Measurements from ENCODE around the gene FAM228A.

FAM228A gene

GRCh38 chr2:24220554-24221291, 45.9 kb downstream of the FAM228A start:
- H3K27ac Mint-ChIP-seq = no peak overlapping the region
- H3K36me3 Mint-ChIP-seq (ENCODE audit: insufficient read depth) = peaks cover 28% of the 10 kb centered on the region
- no peaks in the 10 kb centered on the region for H3K27me3 Mint-ChIP-seq
- H3K4me1 Mint-ChIP-seq (ENCODE audit: low read depth in 2 of 2) = peaks cover 0 to 5% of the 10 kb centered on the region in 2 donors
- ATAC-seq (replicated peaks) = no peak
- H3K9me3 Mint-ChIP-seq = no peaks in the 10 kb centered on the region
- no peak overlapping the region for H3K4me3 Mint-ChIP-seq
- no peak for DNase-seq

DNA sequence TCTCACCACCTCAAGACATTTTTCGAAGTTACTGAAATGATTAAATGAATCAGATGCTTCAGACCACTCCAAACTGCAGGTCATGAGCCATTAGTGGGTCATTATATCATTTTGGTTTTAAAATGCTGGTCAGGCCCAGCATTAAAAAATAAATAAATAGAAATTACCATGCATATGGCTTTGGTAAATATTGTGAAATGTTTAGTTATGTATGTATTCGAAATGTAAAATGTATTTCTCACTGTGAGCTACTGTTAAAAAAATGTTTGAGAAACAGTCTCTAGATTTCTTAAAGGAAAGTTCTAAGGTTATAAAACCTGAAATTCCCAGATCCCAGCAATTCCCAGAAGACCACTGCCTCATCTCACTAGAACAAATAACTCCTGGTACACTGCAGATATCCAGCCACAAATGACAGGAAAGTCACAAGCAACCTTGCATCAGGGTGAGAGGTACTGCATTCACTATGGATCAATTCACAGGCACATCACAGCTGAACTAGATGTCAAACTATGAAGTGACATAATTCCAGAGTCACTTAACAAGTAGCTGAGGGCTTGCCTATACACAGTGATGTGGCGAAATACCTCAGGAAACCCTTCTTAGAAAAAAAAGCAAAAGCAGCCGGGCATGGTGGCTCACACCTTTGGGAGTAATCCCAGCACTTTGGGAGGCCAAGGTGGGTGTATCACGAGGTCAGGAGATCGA, 46.6 kb downstream of the FAM228A start:
- Mint-ChIP-seq H3K4me1 (ENCODE audit: low read depth in 2 of 2) (no peaks in the 10 kb centered on the region), H3K27me3 (no peaks in the 10 kb centered on the region), H3K36me3 (ENCODE audit: insufficient read depth) (peaks cover 24% of the 10 kb centered on the region), H3K4me3 (no peak overlapping the region), H3K9me3 (no peaks in the 10 kb centered on the region), H3K27ac (no peak overlapping the region)
- no peak for ATAC-seq (replicated peaks)
- DNase-seq = no peak

- H3K4me3 Mint-ChIP-seq = no peak overlapping the region
- no peaks in the 10 kb centered on the region for H3K9me3 Mint-ChIP-seq
- ATAC-seq (replicated peaks) (no peak), DNase-seq (no peak)
- no peaks in the 10 kb centered on the region for H3K4me1 Mint-ChIP-seq (ENCODE audit: low read depth in 2 of 2)
- H3K27me3 Mint-ChIP-seq = no peaks in the 10 kb centered on the region
- H3K36me3 Mint-ChIP-seq (ENCODE audit: insufficient read depth) = peaks cover 25% of the 10 kb centered on the region
- H3K27ac Mint-ChIP-seq = peak overlapping the region in 1 of 2 donors; percentile 46
These were observed 48.1 kb downstream of the FAM228A start for GRCh38 chr2:24222946-24223345.

GRCh38 chr2:24225499-24226242, 50.8 kb downstream of the FAM228A start:
- H3K27me3 Mint-ChIP-seq = no peaks in the 10 kb centered on the region
- ATAC-seq (replicated peaks) (no peak), DNase-seq (no peak)
- no peak overlapping the region for H3K4me3 Mint-ChIP-seq
- H3K4me1 Mint-ChIP-seq (ENCODE audit: low read depth in 2 of 2) = no peaks in the 10 kb centered on the region
- H3K36me3 Mint-ChIP-seq (ENCODE audit: insufficient read depth) = peaks cover 22% of the 10 kb centered on the region
- no peak overlapping the region for H3K27ac Mint-ChIP-seq
- no peaks in the 10 kb centered on the region for H3K9me3 Mint-ChIP-seq

- Mint-ChIP-seq H3K27ac (no peak overlapping the region), H3K27me3 (no peaks in the 10 kb centered on the region), H3K4me1 (ENCODE audit: low read depth in 2 of 2) (no peaks in the 10 kb centered on the region), H3K4me3 (no peak overlapping the region), H3K36me3 (ENCODE audit: insufficient read depth) (peaks cover 12% of the 10 kb centered on the region), H3K9me3 (no peaks in the 10 kb centered on the region)
- ATAC-seq (replicated peaks) (no peak), DNase-seq (no peak)
These were observed 53.6 kb downstream of the FAM228A start for GRCh38 chr2:24228470-24228869.

GRCh38 chr2:24231461-24231881, 56.6 kb downstream of the FAM228A start:
- DNase-seq = no peak
- H3K9me3 Mint-ChIP-seq = no peaks in the 10 kb centered on the region
- peaks cover 7% of the 10 kb centered on the region for H3K36me3 Mint-ChIP-seq (ENCODE audit: insufficient read depth)
- no peak overlapping the region for H3K27ac Mint-ChIP-seq
- no peak overlapping the region for H3K4me3 Mint-ChIP-seq
- H3K4me1 Mint-ChIP-seq (ENCODE audit: low read depth in 2 of 2) = no peaks in the 10 kb centered on the region
- H3K27me3 Mint-ChIP-seq = no peaks in the 10 kb centered on the region
- ATAC-seq (replicated peaks) = no peak

GRCh38 chr2:24233321-24233720, 58.5 kb downstream of the FAM228A start:
- Mint-ChIP-seq H3K9me3 (no peaks in the 10 kb centered on the region), H3K27me3 (no peaks in the 10 kb centered on the region), H3K4me3 (no peak overlapping the region), H3K27ac (no peak overlapping the region), H3K36me3 (ENCODE audit: insufficient read depth) (peaks cover 3% of the 10 kb centered on the region), H3K4me1 (ENCODE audit: low read depth in 2 of 2) (no peaks in the 10 kb centered on the region)
- DNase-seq (no peak), ATAC-seq (replicated peaks) (no peak)

DNA sequence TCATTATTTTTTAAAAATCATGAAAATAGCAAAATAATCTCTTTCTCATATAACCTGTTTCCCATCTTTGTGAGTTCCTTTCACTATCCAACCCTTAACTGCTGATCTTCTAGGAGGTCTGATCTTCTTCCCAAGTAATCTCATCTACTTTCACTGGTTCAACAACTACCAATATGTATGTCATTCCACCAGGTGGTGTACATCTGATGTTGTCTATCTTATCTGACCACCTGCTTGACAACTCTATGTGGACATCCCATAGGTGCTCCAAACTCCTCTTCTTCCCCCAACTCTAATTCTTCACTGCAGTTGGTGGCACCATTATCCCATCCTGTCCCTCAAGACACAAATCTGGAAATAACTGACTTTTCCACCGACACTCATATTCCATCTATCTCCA, 62.5 kb downstream of the FAM228A start:
- Mint-ChIP-seq H3K9me3 (no peaks in the 10 kb centered on the region), H3K36me3 (ENCODE audit: insufficient read depth) (peaks cover 19% of the 10 kb centered on the region), H3K4me3 (no peak overlapping the region), H3K27ac (no peak overlapping the region), H3K4me1 (ENCODE audit: low read depth in 2 of 2) (peaks cover 0 to 2% of the 10 kb centered on the region in 2 donors), H3K27me3 (no peaks in the 10 kb centered on the region)
- no peak for DNase-seq
- no peak for ATAC-seq (replicated peaks)

DNA sequence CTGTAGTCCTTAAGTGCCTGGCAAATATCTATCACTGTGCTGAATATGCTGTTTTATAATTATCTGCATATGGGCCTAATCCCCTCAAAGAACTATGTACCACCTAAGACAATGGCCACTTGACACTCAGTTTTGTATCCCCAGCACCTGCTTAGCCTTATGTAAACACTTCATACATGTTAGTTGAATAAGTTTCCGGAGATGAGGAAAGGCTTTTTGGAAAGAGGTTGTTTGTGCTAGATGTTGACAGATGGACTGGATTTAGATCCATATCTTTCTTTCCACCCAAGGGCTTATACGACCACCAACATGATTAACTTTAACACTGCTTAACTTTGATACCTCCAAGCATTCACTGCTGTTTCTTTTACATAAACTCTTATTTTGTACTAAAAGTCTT, 63.3 kb downstream of the FAM228A start:
- ATAC-seq (replicated peaks) = no peak
- peaks cover 0 to 2% of the 10 kb centered on the region in 2 donors for H3K4me1 Mint-ChIP-seq (ENCODE audit: low read depth in 2 of 2)

DNA sequence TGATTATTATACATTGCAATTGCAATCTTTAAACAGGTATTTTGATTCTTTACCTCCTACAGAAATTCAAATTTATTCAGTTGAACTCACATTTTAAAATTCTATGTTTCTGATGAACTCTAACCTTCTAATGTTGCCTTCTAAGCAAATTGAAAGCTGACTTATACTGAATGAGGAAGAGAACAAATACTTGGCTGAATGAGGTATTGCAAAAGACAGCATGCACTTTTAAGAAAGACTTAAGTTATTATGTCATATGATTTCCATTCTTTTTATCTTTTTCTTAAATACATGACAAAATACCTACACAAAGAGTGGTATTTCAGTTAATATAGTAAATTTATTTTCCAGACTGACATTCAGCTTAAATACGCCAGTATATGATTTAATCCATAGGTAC, 64.7 kb downstream of the FAM228A start:
- Mint-ChIP-seq H3K9me3 (no peaks in the 10 kb centered on the region), H3K27me3 (no peaks in the 10 kb centered on the region), H3K36me3 (ENCODE audit: insufficient read depth) (peaks cover 35% of the 10 kb centered on the region), H3K4me3 (no peak overlapping the region), H3K4me1 (ENCODE audit: low read depth in 2 of 2) (peaks cover 0 to 2% of the 10 kb centered on the region in 2 donors), H3K27ac (no peak overlapping the region)
- DNase-seq (no peak), ATAC-seq (replicated peaks) (no peak)

More for the DNA sequence above, 63.3 kb downstream of the FAM228A start:
- no peak overlapping the region for H3K27ac Mint-ChIP-seq
- H3K27me3 Mint-ChIP-seq = no peaks in the 10 kb centered on the region
- H3K4me3 Mint-ChIP-seq = no peak overlapping the region
- DNase-seq = no peak
- H3K36me3 Mint-ChIP-seq (ENCODE audit: insufficient read depth) = peaks cover 22% of the 10 kb centered on the region
- H3K9me3 Mint-ChIP-seq = no peaks in the 10 kb centered on the region

Data from effector memory CD8-positive, alpha-beta T cell (primary cell).